CD4-positive, alpha-beta T cell treated with Interleukin-10 for 1 hour (primary cell): ENCODE data around the gene CD63.

Experiments
- DNase-seq: peaks from one replicate; pipeline ENCODE4 v3.0.0-alpha.2; 2020

CD63 gene

DNA sequence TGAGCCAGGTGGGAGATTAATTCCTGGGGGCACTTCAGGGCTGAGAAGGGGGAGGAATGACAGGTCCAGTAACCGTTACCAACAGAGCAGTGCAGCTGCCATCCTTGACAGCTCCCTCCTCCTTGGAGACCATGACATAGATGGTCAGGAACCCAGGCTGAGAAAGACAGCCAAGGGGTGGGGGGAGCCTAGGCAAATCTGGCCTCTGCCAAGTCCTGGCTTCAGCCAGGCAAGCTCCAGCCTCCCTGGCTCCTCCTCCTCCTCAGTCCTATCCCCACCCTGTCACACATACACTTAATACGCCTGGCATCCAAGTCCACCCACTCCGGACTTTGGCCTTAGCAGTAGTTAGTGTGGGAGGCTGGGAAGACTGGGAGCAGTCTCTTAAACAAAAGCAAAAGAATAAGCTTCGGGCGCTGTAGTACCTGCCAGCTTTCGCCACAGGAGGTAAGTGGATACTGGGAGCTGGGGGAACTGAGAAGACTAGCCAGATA, 8.7 kb downstream of the CD63 start, which contains the start of gene RDH5:
TSS of gene RDH5 (plus strand) at position 323 of the 494 bp plus-strand sequence. CDS start 792 bp downstream, outside the sequence.
- DNase-seq: no peak

DNA sequence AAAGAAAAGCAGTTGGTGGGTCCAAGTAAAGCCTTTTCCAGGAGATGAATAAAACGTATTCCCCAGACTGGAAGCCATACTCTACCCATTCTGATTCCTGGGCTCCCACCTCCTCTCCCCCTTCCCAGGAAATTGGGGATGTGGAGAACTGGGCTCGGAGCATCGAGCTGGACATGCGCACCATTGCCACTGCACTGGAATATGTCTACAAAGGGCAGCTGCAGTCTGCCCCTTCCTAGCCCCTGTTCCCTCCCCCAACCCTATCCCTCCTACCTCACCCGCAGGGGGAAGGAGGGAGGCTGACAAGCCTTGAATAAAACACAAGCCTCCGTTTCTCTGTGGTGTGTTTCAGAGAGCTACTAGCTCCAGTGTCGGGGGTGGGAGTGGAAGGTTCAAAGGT, 9.4 kb downstream of the CD63 start:
- DNase-seq: no peak

DNA sequence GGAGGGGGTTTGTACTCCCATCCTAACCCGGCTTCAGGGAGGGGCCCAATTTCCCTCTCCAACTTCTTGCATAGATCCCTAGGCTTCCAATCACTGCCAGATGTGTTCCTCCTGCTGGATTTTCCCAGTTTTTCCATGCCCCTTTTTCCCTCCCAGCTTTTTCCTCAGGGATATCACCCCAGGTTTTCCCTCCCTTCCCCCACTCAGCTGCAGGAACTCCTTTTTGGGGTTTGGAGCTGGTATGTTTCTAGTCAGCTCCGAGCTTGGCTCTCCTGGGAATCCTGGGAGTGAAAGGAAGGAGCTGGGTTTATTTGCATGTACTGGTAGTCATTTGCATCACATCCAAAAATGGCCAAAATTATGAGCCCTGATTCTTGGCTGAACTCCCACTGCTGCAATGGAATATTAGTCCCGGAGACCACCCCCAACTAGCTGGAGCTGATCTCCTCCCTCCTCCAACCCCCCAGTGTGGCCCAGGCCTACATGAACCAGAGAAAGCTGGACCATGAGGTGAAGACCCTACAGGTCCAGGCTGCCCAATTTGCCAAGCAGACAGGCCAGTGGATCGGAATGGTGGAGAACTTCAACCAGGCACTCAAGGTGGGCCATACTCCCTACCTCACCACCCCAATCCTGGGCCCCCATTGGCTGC, 10.1 kb downstream of the CD63 start:
- DNase-seq: no peak

DNA sequence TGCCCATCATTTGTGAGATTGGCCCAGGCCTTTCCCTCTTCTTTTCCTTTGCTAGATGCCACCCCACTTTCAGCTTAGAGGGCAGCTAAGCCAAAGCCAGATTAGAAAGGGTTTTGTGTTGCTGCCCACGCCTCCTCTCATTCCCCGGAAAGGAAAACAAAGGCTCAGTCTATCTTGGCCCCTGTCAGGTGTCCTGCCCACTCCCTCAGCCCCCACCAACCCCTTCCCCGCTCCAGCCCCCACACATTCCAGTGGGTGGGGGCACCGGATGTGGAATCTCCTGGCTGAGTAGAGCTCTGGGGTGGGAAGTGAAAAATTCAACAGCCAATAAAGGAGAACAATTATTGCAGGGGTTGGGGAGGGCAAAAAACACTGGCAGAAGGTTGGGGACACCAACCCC, 10.8 kb downstream of the CD63 start:
- no peak for DNase-seq

DNA sequence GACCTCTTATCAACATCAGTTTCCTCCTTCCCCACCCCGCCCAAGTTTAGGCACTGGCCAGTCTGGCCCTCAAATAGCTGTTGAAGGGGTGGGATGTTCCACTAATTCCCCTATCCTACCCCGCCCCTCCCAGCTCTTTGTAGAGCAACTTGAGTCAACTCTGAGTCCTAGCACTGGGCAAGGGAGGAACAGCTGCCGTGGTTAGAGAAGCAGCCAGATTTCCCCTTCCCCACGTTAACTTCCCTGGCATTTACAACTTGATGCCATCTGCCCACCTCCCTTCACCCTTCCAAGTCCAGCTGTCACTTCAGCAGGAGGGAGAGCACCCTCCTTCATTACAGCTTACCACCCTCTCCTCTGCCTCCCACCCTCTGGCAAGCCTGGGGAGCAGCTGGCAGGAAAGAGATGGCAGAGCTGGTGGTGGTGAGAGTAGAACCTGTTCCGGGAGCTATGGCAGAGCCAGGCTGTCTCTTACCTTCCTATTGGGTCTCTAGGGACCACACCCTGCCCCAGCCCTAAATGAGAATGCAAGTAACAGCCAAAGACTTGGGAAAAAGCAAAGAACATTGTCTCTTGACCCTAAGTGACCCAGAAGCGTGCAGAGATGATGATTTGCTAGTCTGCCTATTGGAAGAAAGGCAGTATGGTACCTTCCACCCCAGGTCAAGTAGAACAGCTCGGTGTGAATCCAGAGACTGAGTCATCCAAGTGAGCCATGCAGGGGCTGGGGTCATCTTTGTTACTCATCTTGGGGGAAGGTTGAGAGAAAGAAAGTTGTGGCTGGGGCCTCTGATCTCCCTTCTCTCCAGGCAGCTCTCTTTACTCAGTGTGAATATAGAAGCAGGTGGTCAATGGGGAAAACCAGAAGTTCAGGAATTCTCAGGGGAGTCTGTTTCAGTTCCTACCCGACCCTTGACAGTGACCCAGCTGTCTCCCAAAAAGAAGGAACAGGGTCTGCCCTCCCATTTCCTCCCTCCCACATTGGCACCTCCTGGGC, 11.5 kb downstream of the CD63 start:
- no peak for DNase-seq

DNA sequence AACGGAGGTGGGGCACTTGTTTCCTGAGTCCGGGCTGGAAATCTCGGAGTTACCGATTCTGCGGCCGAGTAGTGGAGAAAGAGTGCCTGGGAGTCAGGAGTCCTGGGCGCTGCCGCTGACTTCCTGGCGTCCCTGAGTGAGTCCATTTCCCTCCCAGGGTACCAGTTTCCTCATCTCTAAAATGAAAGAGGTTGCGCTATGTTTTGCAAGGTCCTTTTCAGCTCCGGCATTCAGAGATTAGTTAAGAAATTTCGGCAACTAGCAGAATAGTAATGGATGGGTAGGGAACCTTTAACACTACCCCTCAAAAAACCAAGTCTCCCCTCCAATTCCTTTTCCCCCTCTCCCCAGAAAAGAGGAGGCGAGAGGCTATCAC, 12.2 kb downstream of the CD63 start:
- no peak for DNase-seq

DNA sequence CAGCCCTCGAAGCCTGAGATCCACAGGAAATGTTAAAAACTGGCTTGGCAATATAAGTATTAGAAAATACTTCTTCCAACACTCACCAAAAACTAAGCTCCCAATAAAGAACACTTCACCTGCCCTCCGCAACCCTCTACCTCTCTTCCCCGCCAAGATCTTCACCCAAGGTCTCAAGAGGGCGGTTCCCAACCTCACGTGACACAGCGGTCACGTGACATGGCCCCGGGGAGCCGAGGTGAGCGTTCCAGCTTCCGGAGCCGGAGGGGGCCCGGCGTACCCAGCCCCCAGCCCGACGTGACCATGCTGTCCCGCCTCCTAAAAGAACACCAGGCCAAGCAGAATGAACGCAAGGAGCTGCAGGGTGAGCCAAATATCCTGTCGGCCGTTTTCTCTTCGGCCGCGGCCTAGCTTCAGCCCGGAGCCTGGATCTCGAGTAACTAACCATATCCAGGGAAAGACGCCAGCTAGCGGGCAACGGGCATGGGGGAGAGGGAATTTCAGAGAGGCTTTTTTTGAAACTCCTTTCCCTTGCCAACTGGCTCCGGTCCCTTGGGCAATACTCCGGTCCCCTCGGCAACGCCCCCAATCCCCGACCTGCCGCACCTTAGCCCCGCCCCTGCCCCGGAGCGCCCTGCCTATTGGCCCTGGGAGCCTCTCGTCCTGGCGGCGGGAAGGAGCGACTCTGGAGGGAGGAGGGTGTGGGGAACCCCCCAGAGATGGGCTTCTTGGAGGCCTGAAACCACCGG, 12.8 kb downstream of the CD63 start, which contains the start of gene BLOC1S1:
TSS of gene BLOC1S1 (plus strand) at position 214 of the 749 bp plus-strand sequence. CDS start at position 220, 6 bp downstream.
- DNase-seq: peak; percentile 92

DNA sequence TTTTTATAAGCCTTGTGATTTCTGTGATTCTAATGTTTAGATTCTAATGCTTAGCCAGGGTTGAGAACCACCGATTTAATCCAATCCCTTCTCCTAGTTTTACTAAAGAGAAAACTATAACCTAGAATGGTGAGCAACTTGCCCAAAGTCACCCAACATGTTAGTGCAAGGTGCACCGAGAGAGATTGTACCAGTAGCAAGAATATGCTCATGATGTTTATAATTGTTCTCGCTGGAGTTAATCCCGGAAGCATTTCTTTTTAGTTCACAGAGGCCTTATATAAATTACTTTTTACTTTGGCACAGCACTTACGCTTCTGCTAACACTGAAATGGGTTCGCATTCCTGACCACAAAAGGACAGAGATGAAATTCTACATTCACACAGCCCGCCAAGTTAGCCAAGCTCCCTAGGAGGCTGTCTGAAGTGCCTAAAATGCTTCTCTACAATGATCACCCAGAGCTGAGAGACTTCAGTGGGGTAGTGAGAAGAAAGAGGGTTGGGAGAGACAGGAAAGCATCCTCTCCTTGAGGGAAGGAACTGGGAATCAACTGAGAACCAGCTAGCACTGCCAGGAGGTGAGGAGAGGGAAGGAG, 13.5 kb downstream of the CD63 start:
- no peak for DNase-seq

DNA sequence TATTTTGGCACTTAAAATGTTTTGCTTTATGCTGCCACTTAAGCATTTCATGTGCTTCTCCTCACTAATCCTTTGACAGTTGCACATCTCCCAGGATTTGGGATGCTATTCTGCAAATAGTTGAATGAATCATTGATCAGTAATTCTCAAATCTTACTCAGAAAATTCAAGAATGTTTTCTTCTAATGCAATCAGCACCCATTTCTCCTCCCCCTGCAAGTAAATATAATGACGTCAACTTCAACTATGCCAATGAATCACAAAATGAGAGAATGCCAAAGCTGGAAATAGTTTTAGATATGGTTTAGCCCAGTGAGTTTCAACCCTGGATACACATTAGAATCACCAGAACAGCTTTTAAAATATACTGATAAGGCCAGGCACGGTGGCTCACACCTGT, 15.1 kb downstream of the CD63 start:
- DNase-seq: no peak

DNA sequence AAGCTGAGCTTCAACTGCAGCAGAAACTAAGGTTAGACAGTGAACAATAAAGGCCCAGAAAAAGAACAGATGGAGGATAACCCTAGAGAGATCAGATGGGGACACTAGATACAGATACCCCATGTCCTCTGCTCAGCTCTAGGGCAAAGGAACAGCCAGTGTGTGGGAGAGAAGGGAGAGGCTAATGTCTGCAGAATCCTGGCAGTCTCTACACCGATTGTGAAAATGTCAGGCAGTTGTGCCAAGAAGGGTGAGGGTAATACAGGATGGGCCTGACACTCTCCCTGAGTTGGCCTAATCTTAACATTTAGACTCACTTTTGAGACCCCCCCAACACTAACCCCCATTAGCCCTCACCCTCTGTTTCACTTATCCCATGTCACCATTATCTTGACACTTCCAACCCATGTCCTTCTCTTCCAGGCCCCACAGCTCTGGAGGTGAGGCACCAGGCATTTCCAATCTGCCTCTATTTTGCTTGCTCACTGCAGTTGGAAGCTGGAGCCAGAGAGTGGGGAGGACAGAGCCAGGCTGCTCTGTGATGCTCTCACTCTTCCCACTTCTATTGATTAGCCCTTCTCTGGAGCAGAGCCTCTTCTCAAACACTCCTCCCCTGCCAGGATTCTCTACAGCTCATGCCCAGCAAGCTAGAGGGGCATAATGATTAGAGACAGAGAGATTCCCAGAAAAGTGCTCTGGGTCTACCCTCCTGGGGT, 16.0 kb downstream of the CD63 start:
- no peak for DNase-seq

DNA sequence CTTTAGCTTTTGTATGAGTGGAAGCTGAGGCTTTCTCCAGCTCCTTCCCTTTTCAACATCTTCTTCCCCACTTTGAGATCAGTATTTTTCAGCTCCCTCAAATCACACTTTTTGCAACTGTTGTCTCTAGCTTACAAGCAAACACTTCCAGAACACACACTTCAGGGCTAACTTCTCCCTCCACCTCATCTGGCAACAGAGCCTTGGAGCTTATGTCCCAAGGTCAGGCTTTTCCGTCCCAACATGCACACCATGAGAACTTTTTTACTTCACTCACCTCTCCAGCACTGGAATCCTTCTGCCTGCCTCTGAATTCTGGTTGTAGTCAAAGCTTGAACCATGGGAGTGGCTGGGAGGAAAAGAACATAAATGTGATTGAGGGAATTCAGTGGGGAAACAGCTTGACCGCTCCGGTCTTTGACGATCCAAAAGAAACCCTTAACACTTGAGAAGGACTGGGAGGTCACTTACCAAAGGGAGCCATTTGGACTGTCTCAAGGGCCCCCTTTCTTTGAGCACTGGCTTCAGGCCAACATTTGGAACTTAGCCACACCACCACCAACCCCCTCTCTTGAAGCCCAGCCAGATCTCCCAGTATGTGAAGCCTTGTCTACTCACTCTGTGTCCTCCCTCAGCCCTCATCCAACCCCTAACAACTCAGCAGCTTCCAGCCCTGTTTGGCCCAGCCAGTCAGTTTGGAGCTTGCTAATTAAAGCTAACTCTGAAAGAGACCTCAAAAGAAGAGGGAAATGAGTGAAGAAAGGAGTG, 16.8 kb downstream of the CD63 start:
- DNase-seq: no peak

DNA sequence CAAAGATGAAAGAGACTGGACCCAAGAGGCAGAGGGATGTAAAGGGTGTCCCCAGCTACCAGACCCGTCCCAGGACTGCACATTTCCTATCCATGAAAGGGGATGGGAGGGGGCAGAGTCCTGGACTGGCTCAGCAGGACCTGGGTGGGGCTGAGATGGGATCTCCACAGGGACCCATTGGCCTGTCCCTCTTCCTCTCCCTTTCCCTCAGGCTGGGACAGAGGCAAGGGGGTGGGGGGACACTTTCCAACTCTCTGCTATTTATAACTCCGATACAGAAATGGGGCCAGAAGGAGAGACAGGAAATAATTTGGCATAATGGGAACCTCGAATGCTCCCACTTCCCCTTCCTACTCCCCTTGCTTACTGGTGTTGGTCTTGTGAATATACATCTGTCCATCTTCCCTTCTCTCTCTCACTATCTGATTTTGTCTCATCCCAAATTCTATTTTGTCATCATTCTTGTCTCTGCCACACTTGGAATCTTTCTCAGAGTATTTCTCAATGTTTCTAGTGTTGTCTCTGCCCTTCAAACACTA, 20.0 kb downstream of the CD63 start:
- DNase-seq: no peak

DNA sequence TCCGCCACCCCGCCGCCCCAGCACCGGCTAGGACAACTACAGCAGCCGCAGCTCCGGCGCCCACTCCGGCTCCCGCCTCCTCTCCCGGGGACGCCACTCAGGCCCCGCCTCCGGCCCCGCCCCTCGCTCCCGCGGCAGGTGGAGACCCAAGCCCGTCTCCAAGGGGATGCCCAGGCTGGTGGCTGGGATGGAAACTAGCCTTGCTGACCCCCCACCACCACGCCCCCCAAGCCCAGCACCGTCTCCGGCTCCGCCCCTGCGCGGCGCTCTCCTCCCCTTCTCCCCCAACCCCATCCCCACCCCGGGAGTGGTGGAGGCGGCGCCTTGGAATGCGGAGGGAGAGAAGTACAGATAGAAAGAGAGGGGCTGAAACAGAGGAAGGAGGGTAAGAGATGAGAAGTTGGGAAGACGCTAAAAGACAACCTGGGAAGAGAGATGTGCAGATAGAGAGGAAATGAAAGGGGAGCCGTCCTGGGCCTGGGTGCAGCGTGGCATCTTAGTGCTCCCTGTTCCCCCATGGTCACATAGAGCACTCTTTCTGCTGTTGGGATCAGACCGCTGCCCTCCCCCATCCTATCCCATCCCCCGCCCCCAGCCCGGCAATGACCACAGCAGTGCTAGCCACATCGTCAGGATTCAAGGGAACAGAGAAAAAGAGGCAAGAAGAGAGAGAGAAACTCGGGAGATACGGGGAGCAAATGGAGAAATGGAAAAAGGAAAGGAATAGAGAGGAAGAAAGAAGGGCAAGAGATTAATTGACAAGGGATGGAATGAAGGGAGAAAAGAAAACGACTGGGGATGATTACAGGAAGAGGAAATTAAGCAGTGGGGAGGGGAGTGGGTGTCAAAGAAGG, 20.7 kb downstream of the CD63 start, which contains the start of gene ITGA7:
TSS of gene ITGA7 (minus strand) at position 64 of the 854 bp plus-strand sequence. CDS start 222 bp downstream, outside the sequence.
- DNase-seq: peak; percentile 65

DNA sequence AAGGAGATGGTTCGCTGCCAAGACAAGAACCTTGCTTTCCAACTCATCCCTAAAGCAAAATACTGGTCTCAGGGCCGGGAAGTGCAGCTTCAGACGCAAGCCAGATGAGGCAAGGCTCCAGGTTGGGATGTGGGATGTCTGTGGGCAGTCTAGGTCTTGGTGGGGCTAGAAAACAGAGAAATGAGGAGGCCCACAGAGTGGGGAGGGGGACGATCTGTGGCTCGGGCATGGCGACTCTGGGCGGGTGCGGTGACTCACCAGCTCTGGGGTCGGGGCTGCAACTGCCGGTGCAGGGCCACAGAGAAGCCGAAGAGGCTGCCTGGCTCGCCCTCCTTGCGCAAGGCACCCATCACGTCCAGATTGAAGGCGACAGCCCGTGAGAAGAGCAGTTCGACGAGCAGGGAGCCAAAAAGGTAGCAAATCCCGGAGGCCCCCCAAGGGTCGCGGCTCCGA, 21.6 kb downstream of the CD63 start:
- DNase-seq: no peak

DNA sequence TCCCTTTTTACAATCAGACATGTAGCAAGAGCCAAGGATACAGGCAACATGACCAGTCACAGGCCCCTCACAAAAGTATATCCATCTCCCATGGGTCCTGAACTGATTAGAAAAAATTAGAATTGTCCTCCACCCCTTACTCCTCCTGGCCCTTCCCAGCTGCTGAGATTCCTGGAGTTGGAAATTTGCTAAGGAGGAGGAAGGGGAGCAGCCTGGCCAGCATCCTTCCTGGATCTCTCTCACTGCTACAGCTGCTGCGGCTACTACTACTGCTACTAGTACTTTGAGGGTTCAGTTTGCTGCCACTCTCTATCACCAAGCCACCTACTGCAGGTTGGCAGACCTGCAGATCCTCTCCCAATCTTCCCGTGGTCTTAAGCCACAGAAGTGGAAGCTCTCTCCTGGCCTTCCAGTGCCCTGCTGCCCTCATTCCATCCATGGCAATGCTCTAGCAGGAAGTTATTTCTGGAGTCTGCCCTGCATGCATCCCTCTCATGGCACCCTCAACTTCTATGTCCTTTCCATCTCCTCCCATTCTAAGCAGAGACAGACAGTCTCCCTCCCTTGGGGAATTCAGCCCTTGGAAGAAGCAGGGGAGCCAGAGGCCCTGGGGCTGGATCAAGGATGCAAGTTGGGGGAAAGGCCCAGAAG, 22.1 kb downstream of the CD63 start:
- no peak for DNase-seq

DNA sequence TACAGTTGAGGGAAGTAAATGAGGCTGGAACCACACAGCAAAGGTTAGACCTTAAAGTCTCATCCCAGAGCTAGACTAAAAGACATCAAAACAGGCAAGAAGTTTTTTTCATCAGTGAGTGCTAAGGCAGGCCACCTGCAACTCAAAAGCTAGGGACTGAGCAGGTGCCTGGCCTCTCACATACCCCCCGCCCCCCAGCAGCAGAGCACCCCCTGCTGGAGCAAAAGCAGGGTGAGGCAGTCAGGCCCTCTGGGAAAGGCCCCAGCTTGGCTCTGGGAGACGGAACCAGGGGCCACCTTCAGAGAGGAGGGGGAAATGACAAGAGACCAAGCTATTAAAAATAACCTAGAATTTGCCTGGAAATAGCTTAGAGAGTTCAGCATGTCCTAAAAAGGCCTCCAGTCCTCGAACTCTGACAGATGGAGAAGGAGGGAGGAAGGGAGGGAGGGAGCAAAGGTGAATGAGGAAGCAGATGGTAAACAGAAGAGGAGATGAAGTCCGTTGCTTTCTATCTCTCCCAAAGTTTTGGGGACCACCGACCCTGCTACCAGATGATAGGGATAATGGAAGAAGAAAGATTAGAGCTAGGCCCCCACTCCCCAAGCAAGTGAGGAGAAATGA, 22.9 kb downstream of the CD63 start:
- DNase-seq: no peak

DNA sequence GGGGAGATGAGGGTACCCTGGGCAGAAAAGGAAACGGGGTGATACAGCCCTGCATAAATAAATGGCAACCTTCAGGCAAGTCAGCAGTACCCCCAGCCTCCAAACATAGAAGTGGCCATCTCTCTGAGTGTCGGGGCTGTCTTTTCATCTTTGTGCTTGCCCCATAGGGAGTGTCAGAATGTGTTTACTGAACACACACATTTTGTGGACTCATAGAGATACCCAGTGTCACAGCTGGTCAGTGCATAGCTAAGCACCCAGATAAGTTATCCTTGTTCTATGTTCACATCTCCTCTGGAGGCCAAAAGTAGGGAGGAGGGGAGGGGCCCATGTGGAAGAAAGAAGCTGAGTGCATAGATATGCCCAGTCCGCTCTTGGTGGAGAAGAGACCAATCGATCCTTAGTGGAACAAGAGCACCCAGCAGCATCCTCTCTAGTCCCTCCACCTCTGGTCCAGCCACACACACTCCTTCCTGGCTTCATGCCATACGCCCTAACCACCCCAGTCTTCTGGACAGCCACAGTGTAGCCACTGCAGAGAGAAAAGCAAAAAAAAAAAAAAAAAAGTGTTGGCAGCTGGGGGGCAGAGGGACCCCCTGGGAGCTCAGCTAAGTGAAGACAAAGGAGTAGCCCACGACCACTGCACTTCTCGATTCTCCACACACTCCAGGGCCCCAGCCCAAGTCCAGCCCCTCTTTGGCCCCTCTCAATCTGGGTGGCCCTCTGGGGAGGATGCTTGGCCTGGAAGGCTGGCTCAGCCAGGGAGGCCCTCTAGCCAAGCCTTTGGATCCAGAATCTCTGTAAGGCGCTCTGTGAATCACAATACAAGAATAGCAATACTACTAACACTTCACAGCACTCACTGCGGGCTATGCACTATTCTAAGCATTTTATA, 23.7 kb downstream of the CD63 start:
- no peak for DNase-seq
